Esophagus muscularis mucosa (tissue), 4 donors: ENCODE results near the gene VARS2. TPM values are rescaled to one million over a fixed set of nuclear protein-coding genes. Genes with fewer than 3 reads are reported as not detected.

ENCODE experiments used
- DNase-seq: peaks from one replicate; pipeline ENCODE4 v3.0.0-alpha.2; 2017; ENCODE audit errors: extremely low spot score
- H3K27ac ChIP-seq, 4 donors: fragments of 200-600 bp; sonication (generic); replicated peaks in 1 of 4; 1 replicate in 3 of 4; 2 replicates in 1 of 4; pipeline ENCODE4 v1.5.1; 2016 to 2019; ENCODE audit warnings: mild to moderate bottlenecking in 1 of 4
- H3K27me3 ChIP-seq, 4 donors: fragments of 200-600 bp; sonication (generic); one replicate each; pipeline versions ENCODE4 v1.5.1 to v1.6.0; 2016 to 2019
- H3K36me3 ChIP-seq, 4 donors: fragments of 200-600 bp; sonication (generic); one replicate each; pipeline ENCODE4 v1.5.1; 2016 to 2019
- H3K4me1 ChIP-seq, 4 donors: fragments of 200-600 bp; sonication (generic); one replicate each; pipeline ENCODE4 v1.5.1; 2016 to 2019
- H3K4me3 ChIP-seq, 4 donors: fragments of 200-600 bp; sonication (generic); 1 replicate in 2 of 4; 2 replicates in 2 of 4; pipeline ENCODE4 v1.5.1; 2016 to 2019; ENCODE audit warnings: mild to moderate bottlenecking in 4 of 4, moderate library complexity in 1 of 4
- H3K9me3 ChIP-seq, 4 donors: fragments of 200-600 bp; sonication (generic); 1 replicate in 3 of 4; 2 replicates in 1 of 4; pipeline ENCODE4 v1.5.1; 2016 to 2019
- CTCF ChIP-seq, 3 experiments: fragments of 200-600 bp in 2 of 3; fragments of 450-650 bp in 1 of 3; sonication (generic) in 2 of 3; IDR thresholded peaks; one replicate each; pipeline ENCODE4 v1.5.1; 2017 to 2019; ENCODE audit warnings: antibody characterized with exemption in 3 of 3, mild to moderate bottlenecking in 2 of 3, moderate library complexity in 1 of 3
- EP300 ChIP-seq: sonication (generic); formaldehyde crosslinking; IDR thresholded peaks from one replicate; pipeline ENCODE4 v1.6.1; 2017; ENCODE audit warnings: antibody characterized with exemption
- POLR2A ChIP-seq: fragments of 450-650 bp; IDR thresholded peaks from one replicate; pipeline ENCODE4 v1.6.1; 2017; ENCODE audit warnings: antibody characterized with exemption, moderate library complexity, mild to moderate bottlenecking, low read depth
- POLR2AphosphoS5 ChIP-seq, 2 donors: sonication (generic); formaldehyde crosslinking; IDR thresholded peaks; one replicate each; pipeline ENCODE4 v1.6.1; 2017; ENCODE audit warnings: antibody characterized with exemption in 2 of 2
- WGBS: methylation state at CpG from one replicate; pipeline ENCODE4 v1.1.5; 2018; 5-methylcytosine and 5-hydroxymethylcytosine counted together
- intact Hi-C: fragments of 100-400 bp; cut with DNase I; formaldehyde crosslinking; loops from one replicate; pipeline ENCODE4 v1.15.1; 2023
- total RNA-seq, 4 donors: library from RNA; depleted of rRNA; stranded (reverse); fragments of >200 nt; gene quantifications; one replicate each; pipeline versions ENCODE4 v1.1.0 to v1.2.1, GENCODE V29; 2016

The VARS2 gene
- total RNA-seq, 4 donors from 2014 or later = 6.6 to 16.9 (median 12.6) TPM

DNA sequence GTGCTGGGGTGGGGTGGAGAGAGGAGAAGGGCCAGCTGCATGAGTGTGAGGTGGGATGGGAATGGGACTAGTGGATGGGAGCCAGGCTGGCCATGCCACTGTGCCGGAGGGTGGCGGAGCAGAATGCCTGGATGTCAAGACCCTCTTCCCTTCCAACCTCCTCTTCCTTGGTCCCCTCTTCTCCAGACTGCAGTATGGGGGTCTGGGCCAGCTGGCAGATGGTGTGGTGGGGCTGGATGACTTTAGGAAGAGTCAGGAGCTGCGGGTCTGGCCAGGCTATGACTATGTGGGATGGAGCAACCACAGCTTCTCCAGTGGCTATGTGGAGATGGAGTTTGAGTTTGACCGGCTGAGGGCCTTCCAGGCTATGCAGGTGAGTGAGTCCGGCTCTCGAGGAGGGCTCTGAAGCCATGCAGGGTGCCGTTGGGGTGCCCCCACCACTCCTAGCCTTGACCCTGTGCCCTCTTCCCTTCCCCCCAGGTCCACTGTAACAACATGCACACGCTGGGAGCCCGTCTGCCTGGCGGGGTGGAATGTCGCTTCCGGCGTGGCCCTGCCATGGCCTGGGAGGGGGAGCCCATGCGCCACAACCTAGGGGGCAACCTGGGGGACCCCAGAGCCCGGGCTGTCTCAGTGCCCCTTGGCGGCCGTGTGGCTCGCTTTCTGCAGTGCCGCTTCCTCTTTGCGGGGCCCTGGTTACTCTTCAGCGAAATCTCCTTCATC lies 22.1 kb upstream of the VARS2 start:
- H3K36me3 ChIP-seq = peaks cover 13 to 81% (median 69%) of the 10 kb centered on the region in 4 donors
- H3K27me3 ChIP-seq = no peaks in the 10 kb centered on the region
- no peak for DNase-seq
- peaks cover 0 to 27% (median 13%) of the 10 kb centered on the region in 4 donors for H3K4me1 ChIP-seq
- intact Hi-C loops = no loop called here
- no peak overlapping the region for H3K27ac ChIP-seq
- TF ChIP-seq CTCF (IDR thresholded peaks at IDR 0.05) (no peak), EP300 (no peak), POLR2AphosphoS5 (IDR thresholded peaks at IDR 0.05) (no peak)
- no peaks in the 10 kb centered on the region for H3K9me3 ChIP-seq
- H3K4me3 ChIP-seq = no peak overlapping the region
- 89% methylated on average over 12 of the region's 21 CpGs for WGBS

GRCh38 chr6:30893001-30893591 lies 20.9 kb upstream of the VARS2 start:
- DNase-seq = no peak
- H3K27me3 ChIP-seq = no peaks in the 10 kb centered on the region
- H3K27ac ChIP-seq = no peak overlapping the region
- 80% methylated on average over 10 of the region's 16 CpGs for WGBS
- peaks cover 23 to 93% (median 80%) of the 10 kb centered on the region in 4 donors for H3K36me3 ChIP-seq
- no peak overlapping the region for H3K4me3 ChIP-seq
- TF ChIP-seq CTCF (IDR thresholded peaks at IDR 0.05) = no peak
- TF ChIP-seq POLR2AphosphoS5 (IDR thresholded peaks at IDR 0.05) = no peak
- TF ChIP-seq EP300 = no peak
- TF ChIP-seq POLR2A = no peak
- H3K9me3 ChIP-seq = no peaks in the 10 kb centered on the region
- intact Hi-C loops = no loop called here
- H3K4me1 ChIP-seq = peaks cover 0 to 25% (median 11%) of the 10 kb centered on the region in 4 donors

GRCh38 chr6:30893666-30894065 lies 20.4 kb upstream of the VARS2 start:
- intact Hi-C loops = no loop called here
- DNase-seq = no peak
- Histone ChIP-seq H3K4me1 (peaks cover 0 to 21% (median 9%) of the 10 kb centered on the region in 4 donors), H3K27ac (no peak overlapping the region), H3K36me3 (peaks cover 29 to 98% (median 86%) of the 10 kb centered on the region in 4 donors), H3K9me3 (no peaks in the 10 kb centered on the region), H3K4me3 (no peak overlapping the region), H3K27me3 (no peaks in the 10 kb centered on the region)
- TF ChIP-seq CTCF (IDR thresholded peaks at IDR 0.05) (no peak), POLR2AphosphoS5 (IDR thresholded peaks at IDR 0.05) (no peak), EP300 (no peak), POLR2A (no peak)
- 97% methylated on average over 8 of the region's 8 CpGs for WGBS

DNA sequence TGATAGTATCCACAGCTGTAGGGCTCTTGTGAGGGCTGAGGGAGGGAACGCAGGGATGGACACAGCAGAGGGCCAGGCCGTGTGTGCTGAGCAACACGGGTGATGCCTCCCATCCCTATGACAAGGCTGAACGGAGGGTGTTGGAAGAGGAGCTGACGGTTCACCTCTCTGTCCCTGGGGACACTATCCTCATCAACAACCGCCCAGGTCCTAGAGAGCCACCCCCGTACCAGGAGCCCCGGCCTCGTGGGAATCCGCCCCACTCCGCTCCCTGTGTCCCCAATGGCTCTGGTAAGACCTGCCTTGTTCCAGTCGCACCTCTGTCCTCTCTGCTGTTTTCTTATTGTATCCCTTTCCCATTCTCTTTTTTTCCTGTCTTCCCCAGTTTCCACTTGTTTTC lies 19.7 kb upstream of the VARS2 start:
- intact Hi-C loops = no loop called here
- H3K4me1 ChIP-seq = peaks cover 0 to 14% (median 6%) of the 10 kb centered on the region in 4 donors
- no peak overlapping the region for H3K4me3 ChIP-seq
- H3K36me3 ChIP-seq = peaks cover 34 to 98% (median 87%) of the 10 kb centered on the region in 4 donors
- H3K27ac ChIP-seq = no peak overlapping the region
- TF ChIP-seq POLR2A = no peak
- TF ChIP-seq EP300 = no peak
- TF ChIP-seq POLR2AphosphoS5 (IDR thresholded peaks at IDR 0.05) = no peak
- TF ChIP-seq CTCF (IDR thresholded peaks at IDR 0.05) = no peak
- 93% methylated on average over 12 of the region's 12 CpGs for WGBS
- no peaks in the 10 kb centered on the region for H3K27me3 ChIP-seq
- no peaks in the 10 kb centered on the region for H3K9me3 ChIP-seq
- DNase-seq = no peak
